BLaER1 treated with 17β-estradiol and CSF1 and Interleukin-3, amounts not matched to agents 10 nM and 100 nM (cell line): ENCODE results near the gene PIH1D2.
"Not testable (repeated sequence)": the region's sequence is repeated elsewhere in the genome, so short reads cannot be mapped to it uniquely, and the experiment has no call there.

Experiments used
- H3K27ac ChIP-seq, 11 experiments: shearing (Covaris generic); formaldehyde crosslinking; 2 replicates each; pipeline ENCODE4 v1.8.1; 2022
- H3K27me3 ChIP-seq, 11 experiments: shearing (Covaris generic); formaldehyde crosslinking; 2 replicates each; pipeline ENCODE4 v1.8.1; 2022
- H3K36me3 ChIP-seq, 11 experiments: shearing (Covaris generic); formaldehyde crosslinking; 2 replicates each; pipeline ENCODE4 v1.8.1; 2022
- H3K4me1 ChIP-seq, 10 experiments: shearing (Covaris generic); formaldehyde crosslinking; 2 replicates each; pipeline ENCODE4 v1.8.1; 2022
- H3K4me2 ChIP-seq, 11 experiments: shearing (Covaris generic); formaldehyde crosslinking; 2 replicates each; pipeline ENCODE4 v1.8.1; 2022
- H3K4me3 ChIP-seq, 10 experiments: shearing (Covaris generic); formaldehyde crosslinking; 2 replicates each; pipeline ENCODE4 v1.8.1; 2022
- H3K9ac ChIP-seq, 11 experiments: shearing (Covaris generic); formaldehyde crosslinking; 2 replicates each; pipeline ENCODE4 v1.8.1; 2022
- H3K9me3 ChIP-seq, 11 experiments: shearing (Covaris generic); formaldehyde crosslinking; replicated peaks in 1 of 11; 2 replicates each; pipeline ENCODE4 v1.8.1; 2022
- H4K20me1 ChIP-seq, 11 experiments: shearing (Covaris generic); formaldehyde crosslinking; 2 replicates each; pipeline ENCODE4 v1.8.1; 2022
- Cebpa-rat ChIP-seq, 11 experiments: shearing (Covaris generic); IDR thresholded peaks; 2 replicates each; pipeline ENCODE4 v1.8.1; 2022

PIH1D2 gene

GRCh38 chr11:112106070-112106469 lies 32.3 kb upstream of the PIH1D2 start:
- no peak overlapping the region for H3K9ac ChIP-seq
- peaks cover 0 to 15% (median 0%) of the 10 kb centered on the region in 10 experiments; a peak in 6 of 20 replicates for H3K4me1 ChIP-seq
- no peak overlapping the region for H3K27ac ChIP-seq
- no peak overlapping the region for H3K4me3 ChIP-seq
- H3K4me2 ChIP-seq, result no peak overlapping the region
- H3K36me3 ChIP-seq, result peaks cover 0 to 15% (median 6%) of the 10 kb centered on the region in 11 experiments; a peak in 11 of 22 replicates
- H4K20me1 ChIP-seq, result no peaks in the 10 kb centered on the region; a peak in 1 of 22 replicates
- TF ChIP-seq Cebpa-rat (IDR thresholded peaks at IDR 0.05), result no peak
- H3K27me3 ChIP-seq, result no peaks in the 10 kb centered on the region
- H3K9me3 ChIP-seq, result peaks cover 0 to 8% (median 0%) of the 10 kb centered on the region in 11 experiments; a peak in 4 of 22 replicates

GRCh38 chr11:112103446-112103845 lies 29.6 kb upstream of the PIH1D2 start:
- peak overlapping the region in 3 of 11 experiments; percentile 0 to 53 (median 21); a peak in 3 of 22 replicates for H3K4me2 ChIP-seq
- H3K27me3 ChIP-seq, result no peaks in the 10 kb centered on the region

GRCh38 chr11:112100462-112100861 lies 26.6 kb upstream of the PIH1D2 start:
- peaks cover 0 to 17% (median 0%) of the 10 kb centered on the region in 11 experiments; a peak in 5 of 22 replicates for H4K20me1 ChIP-seq
- 0 out of 22 replicates have a peak overlapping the region, but pooled peaks of 1 of the 11 experiments have one; percentile 22 for H3K27ac ChIP-seq
- H3K9me3 ChIP-seq, result no peaks in the 10 kb centered on the region
- peaks cover 0 to 23% (median 0%) of the 10 kb centered on the region in 10 experiments; a peak in 6 of 20 replicates for H3K4me1 ChIP-seq
- TF ChIP-seq Cebpa-rat (IDR thresholded peaks at IDR 0.05), result no peak
- peaks cover 17 to 38% (median 32%) of the 10 kb centered on the region in 11 experiments for H3K36me3 ChIP-seq
- no peak overlapping the region for H3K9ac ChIP-seq
- H3K4me2 ChIP-seq, result 0 out of 22 replicates have a peak overlapping the region, but pooled peaks of 1 of the 11 experiments have one; percentile 3
- H3K27me3 ChIP-seq, result no peaks in the 10 kb centered on the region
- no peak overlapping the region for H3K4me3 ChIP-seq

More at GRCh38 chr11:112103446-112103845, 29.6 kb upstream of the PIH1D2 start:
- H3K4me3 ChIP-seq, result no peak overlapping the region
- H4K20me1 ChIP-seq, result no peaks in the 10 kb centered on the region; a peak in 1 of 22 replicates
- no peak overlapping the region for H3K27ac ChIP-seq
- H3K36me3 ChIP-seq, result peaks cover 0 to 19% (median 6%) of the 10 kb centered on the region in 11 experiments; a peak in 11 of 22 replicates
- no peak overlapping the region for H3K9ac ChIP-seq
- peaks cover 0 to 23% (median 0%) of the 10 kb centered on the region in 10 experiments; a peak in 6 of 20 replicates for H3K4me1 ChIP-seq
- TF ChIP-seq Cebpa-rat (IDR thresholded peaks at IDR 0.05), result no peak
- H3K9me3 ChIP-seq, result no peaks in the 10 kb centered on the region

GRCh38 chr11:112097734-112098528 lies 24.1 kb upstream of the PIH1D2 start:
- Histone ChIP-seq H3K9me3 (no peaks in the 10 kb centered on the region), H3K4me2 (no peak overlapping the region), H4K20me1 (peaks cover 0 to 17% (median 0%) of the 10 kb centered on the region in 11 experiments; a peak in 6 of 22 replicates), H3K9ac (no peak overlapping the region), H3K4me3 (no peak overlapping the region), H3K27me3 (no peaks in the 10 kb centered on the region), H3K36me3 (peaks cover 35 to 62% (median 52%) of the 10 kb centered on the region in 11 experiments), H3K27ac (no peak overlapping the region), H3K4me1 (peaks cover 0 to 12% (median 0%) of the 10 kb centered on the region in 10 experiments; a peak in 4 of 20 replicates)
- TF ChIP-seq Cebpa-rat (IDR thresholded peaks at IDR 0.05), result no peak

GRCh38 chr11:112096194-112096593 lies 22.4 kb upstream of the PIH1D2 start:
- TF ChIP-seq Cebpa-rat (IDR thresholded peaks at IDR 0.05), result no peak
- Histone ChIP-seq H3K27ac (no peak overlapping the region), H3K4me2 (no peak overlapping the region), H3K27me3 (no peaks in the 10 kb centered on the region), H3K4me1 (peaks cover 0 to 9% (median 0%) of the 10 kb centered on the region in 10 experiments; a peak in 3 of 20 replicates), H3K36me3 (peaks cover 52 to 79% (median 69%) of the 10 kb centered on the region in 11 experiments), H3K9ac (no peak overlapping the region), H3K4me3 (no peak overlapping the region), H3K9me3 (no peaks in the 10 kb centered on the region), H4K20me1 (peaks cover 0 to 27% (median 10%) of the 10 kb centered on the region in 11 experiments; a peak in 11 of 22 replicates)

- H3K9ac ChIP-seq, H3K27ac ChIP-seq, H3K4me1 ChIP-seq, H3K9me3 ChIP-seq, H3K4me2 ChIP-seq, H3K4me3 ChIP-seq, H3K27me3 ChIP-seq: not testable (repeated sequence)
- Histone ChIP-seq H3K36me3 (peaks cover 61 to 88% (median 78%) of the 10 kb centered on the region in 11 experiments), H4K20me1 (peaks cover 0 to 35% (median 13%) of the 10 kb centered on the region in 11 experiments; a peak in 13 of 22 replicates)
Measured at GRCh38 chr11:112095302-112095701, 21.5 kb upstream of the PIH1D2 start.

DNA sequence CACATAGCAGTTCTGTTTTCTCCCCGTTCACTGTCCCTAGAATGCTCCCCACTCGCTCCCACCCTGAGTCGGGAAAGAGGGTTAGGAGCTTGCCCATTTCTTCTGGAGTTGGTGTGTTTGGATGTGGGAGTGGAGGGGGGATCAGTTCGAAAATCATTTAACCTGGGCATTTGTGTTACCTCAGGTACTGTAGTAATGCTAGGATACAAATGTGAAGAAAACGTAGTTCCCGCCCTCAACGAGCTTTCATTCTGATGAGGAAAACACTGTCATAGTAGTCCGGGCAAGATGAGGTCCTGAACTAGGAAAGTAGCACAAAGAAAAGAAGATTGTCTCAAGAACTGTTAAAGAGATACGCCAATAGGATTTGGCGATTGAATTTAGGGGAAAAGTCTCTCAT lies 13.4 kb upstream of the PIH1D2 start:
- H4K20me1 ChIP-seq, result peaks cover 3 to 43% (median 18%) of the 10 kb centered on the region in 11 experiments; a peak in 14 of 22 replicates
- peak overlapping the region; percentile 76 to 95 (median 85) for H3K4me3 ChIP-seq
- no peaks in the 10 kb centered on the region for H3K9me3 ChIP-seq
- peak overlapping the region; percentile 67 to 93 (median 86) for H3K4me2 ChIP-seq
- H3K27me3 ChIP-seq, result no peaks in the 10 kb centered on the region
- H3K27ac ChIP-seq, result peak overlapping the region; percentile 78 to 96 (median 88)
- peak overlapping the region; percentile 84 to 96 (median 90) for H3K9ac ChIP-seq
- TF ChIP-seq Cebpa-rat (IDR thresholded peaks at IDR 0.05), result no peak
- H3K36me3 ChIP-seq, result peaks cover 77 to 82% (median 79%) of the 10 kb centered on the region in 11 experiments
- H3K4me1 ChIP-seq, result peaks cover 27 to 68% (median 34%) of the 10 kb centered on the region in 10 experiments

DNA sequence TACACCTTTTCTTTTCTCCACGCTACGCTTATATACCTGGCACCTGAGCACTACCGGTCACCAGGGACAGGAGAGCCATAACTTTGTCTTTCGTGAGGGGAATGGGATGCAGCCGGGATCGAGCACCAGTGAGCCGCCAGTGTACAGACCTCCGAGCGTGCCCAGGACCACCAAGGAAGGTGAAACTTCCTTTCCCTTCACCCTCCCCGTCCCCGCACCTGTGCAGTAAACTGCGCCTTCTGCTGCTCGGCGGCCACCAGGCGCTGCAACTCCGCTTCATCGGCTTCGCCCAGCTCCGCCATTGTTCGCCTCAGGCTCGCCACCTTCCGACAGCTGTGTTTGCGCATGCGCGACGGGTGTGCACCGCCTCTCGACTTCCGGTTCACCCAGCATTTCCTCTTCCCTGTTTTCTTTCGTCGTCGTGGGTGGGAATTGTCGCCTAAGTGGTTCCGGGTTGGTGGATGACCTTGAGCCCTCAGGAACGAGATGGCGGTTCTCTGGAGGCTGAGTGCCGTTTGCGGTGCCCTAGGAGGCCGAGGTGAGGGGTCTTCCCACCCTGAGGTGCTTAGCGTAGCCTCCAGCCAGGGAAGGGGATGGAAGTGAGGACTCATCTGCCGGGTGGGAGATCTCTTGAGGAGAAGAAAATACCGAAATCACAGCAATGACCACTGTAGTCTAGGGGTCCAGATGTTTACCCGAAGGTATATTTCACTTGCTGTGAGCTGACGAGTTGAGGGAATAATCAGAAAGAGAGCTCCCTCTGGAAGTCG lies 12.8 kb upstream of the PIH1D2 start, which contains the start of the genes SDHD and TIMM8B:
Gene SDHD (plus strand): TSS at position 452 of the 770 bp plus-strand sequence. CDS start 35 bp downstream, at position 487.
Gene TIMM8B (minus strand): TSS at position 335 of the 770 bp plus-strand sequence. CDS start 33 bp downstream, at position 302.
- Histone ChIP-seq H3K4me2 (peak within 1 kb of the TSS; percentile 83 to 99 (median 90)), H3K27ac (peak within 1 kb of the TSS; percentile 78 to 96 (median 88)), H3K4me3 (peak within 1 kb of the TSS; percentile 76 to 95 (median 85)), H3K9me3 (no peaks in the 10 kb centered on the region), H3K9ac (peak within 1 kb of the TSS; percentile 84 to 96 (median 90)), H4K20me1 (peaks cover 0 to 42% (median 14%) of the 10 kb centered on the region in 11 experiments; a peak in 14 of 22 replicates), H3K4me1 (peaks cover 27 to 72% (median 34%) of the 10 kb centered on the region in 10 experiments), H3K27me3 (no peaks in the 10 kb centered on the region), H3K36me3 (peaks cover 76 to 82% (median 79%) of the 10 kb centered on the region in 11 experiments)
- no peak for TF ChIP-seq Cebpa-rat (IDR thresholded peaks at IDR 0.05)
